GM12891 (cell line): Measurements from ENCODE around the gene RDM1.

ENCODE experiments used
- PAX5 ChIP-seq: IDR thresholded peaks from 2 replicates; pipeline ENCODE4 v1.6.1; 2011; ENCODE audit warnings: low read length, moderate library complexity, mild to moderate bottlenecking; ENCODE audit not compliant: insufficient read depth, severe bottlenecking
- POLR2A ChIP-seq: IDR thresholded peaks from 2 replicates; pipeline ENCODE4 v1.6.1; 2011; ENCODE audit warnings: low read depth, low read length, control low read depth
- TAF1 ChIP-seq: IDR thresholded peaks from 2 replicates; pipeline ENCODE4 v1.6.1; 2011; ENCODE audit warnings: low read depth, low read length, control low read depth

DNA sequence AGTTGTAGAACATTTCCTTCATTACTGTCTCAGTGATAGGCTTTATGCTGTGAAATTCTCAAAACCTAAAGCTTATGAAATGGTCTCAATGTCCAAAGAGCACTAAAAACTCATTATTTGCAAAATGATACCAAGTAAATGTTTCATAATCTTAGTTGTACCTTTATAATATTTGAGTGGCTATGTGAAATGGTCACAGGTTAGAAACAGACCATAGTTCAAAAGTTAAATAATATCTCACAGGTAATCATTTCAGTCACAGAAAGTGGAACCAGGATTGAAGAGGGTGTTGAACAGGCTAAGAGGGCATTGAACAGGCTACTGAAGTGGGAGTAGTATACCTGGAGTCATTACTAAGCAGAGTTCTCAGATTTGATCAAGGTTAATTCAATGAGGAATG lies 2.9 kb downstream of the RDM1 start:
- no peak for TF ChIP-seq TAF1
- no peak for TF ChIP-seq POLR2A
- no peak for TF ChIP-seq PAX5
